Suppressor macrophage (primary cell): ENCODE results near the gene POLD3.
A peak's percentile ranks its signal among the peaks of the same experiment; 100 is the strongest.

Source experiments
- DNase-seq, 4 experiments: peaks; one replicate each; pipeline ENCODE4 v3.0.0-alpha.2; 2020 to 2022

The POLD3 gene

DNA sequence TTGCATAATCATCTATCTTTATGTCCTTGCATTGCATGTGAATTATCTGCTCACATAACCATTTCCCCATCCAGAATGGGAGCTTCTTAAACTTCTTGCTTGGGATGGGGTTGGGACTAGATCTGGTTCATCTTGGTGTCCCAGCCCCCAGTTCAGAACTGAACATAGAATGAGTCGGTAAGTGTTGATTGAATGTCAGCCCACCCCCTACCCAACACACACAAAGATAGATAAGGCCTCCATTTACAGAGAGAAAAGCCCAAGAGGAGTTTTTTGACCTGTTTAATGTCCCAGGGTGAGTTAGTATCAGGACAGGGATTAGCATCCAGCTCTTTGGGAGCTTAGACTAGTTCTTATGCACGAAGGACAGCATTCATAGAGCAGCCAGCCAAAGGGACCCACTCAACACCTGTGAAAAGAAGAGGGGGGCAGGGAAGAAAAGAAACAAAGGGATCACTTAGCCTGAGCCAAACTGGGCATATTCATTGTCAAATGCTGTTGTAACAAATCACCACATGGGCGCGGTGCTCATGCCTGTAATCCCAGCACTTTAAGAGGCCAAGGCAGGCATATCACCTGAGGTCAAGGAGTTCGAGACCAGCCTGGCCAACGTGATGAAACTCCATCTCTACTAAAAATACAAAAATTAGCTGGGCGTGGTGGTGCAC, 81.4 kb downstream of the POLD3 start:
- peak in 1 of 4 experiments; percentile 16 for DNase-seq

DNA sequence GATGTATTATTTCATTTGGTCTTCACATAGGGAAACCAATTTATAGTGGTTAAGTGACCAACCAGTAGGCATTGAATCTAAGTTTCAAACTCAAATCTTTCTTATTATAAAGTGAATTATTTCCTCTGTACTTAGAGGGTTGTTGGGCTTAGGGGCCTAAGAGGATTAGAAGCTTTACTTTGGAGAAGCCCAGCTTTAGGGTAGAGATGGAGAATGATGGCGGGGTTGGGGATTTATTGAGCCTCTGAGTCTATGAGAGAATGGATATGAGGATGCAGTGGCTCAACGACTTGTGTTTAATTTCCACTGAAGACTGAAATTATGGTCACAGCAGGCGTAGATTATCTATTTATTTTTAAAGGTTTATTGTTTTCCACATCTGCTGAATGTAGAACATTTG, 83.4 kb downstream of the POLD3 start:
- DNase-seq = no peak

DNA sequence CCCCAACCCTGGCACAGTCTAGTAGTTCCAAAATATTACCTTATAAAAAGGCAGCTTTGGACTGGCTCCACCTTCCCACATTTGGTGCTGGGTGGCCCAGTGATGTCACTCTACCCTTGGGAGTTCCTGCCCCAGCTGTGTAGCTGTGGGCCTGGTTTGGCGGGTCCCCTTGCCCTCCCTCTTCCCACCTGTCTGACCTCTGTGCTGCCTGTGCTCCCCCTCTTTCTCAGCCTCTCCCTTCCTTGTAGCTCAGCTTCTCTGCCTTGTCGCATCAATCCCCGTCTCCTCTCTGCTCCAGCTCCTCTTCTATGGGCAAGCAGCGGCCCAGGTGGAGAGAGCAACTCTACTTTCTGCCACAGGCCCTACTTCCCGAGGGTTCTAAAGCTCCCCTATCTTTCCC, 84.2 kb downstream of the POLD3 start:
- DNase-seq = no peak

GRCh38 chr11:74677131-74677530, 84.7 kb downstream of the POLD3 start:
- DNase-seq = no peak

GRCh38 chr11:74678041-74678440, 85.7 kb downstream of the POLD3 start:
- no peak for DNase-seq

DNA sequence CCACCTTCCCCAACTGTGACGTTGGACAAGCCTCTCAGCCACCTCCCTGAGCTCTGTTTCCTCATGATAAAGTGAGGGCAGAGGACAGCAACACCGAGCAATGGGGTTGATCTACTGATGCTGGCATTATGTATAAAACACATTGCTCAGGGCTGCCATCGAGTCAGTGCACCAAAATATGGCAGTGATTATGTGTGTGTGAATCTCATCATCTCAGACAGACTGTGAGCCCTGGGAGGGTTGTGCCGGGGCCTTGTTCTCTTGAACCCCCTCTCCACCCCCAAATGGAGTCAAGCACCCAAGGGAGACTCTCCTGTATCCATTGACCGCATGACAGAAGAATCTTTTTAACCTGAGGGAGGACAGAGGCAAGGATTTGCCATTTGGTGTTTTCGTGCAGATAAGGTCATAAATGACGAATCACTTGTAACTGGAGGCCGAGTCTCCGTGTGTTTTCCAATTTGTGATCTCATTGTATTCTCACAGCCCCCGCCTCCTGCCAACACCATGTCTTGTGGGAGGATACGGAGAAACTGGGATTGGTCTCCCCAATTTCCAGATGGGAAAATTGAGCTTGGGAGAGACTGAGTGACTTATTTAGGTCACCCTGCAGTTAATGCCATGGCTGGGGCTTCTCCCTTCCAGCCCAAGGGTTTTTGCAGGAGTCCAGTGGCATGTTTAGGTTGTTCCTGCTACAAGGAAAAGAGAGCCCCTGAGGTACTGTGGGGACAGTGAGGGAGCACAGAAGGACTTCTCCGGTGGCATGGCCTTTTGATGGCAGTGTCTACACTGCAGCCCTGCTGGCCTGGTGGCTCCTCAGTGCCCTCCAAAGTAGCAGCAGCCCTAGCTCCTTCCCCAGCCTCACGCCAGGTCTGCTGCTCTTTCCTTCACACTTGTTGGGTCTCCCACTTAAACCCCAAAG, 86.5 kb downstream of the POLD3 start:
- DNase-seq = no peak

- DNase-seq = no peak
Measured at GRCh38 chr11:74679513-74679865, 87.1 kb downstream of the POLD3 start.

- DNase-seq = no peak
Measured at GRCh38 chr11:74680035-74680671, 87.8 kb downstream of the POLD3 start.

DNA sequence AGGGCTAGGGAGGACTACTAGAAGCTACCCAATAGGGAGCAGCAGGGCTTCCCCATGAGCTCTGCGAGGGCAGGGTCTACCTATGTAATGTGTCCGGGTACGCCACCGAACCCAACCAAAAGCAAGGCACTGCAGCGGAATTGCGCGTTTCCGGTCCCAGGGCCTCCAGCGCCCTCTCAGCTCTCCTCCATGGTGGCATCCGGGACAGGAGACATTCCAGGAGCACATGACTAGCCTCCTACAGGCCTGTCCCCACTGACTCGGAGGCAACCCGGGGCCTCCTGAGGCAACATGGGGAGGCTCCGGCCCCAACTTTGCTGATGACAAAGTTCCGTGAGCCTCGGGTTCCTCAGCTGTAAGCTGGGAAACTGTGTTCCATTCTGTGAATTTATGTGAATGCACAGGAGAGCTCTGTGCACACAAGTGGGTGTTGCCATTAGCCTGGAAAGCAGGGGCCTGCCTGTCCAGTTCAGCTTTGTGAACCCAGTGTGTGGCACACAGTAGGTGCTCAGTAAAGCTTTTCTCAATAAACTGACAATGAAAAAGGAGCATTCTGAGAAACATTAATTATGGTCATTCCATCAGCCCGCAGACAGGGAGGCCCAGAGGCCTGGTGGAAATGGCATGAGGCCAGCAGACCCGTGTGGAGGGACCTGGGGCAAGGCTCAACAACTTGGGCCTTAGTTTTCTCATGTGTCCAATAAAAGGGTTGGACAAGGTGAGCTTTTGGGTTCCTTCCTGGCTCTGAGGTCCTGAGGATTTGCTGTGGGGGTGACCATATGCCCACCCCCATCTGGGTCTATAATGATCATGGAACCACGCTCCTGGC, 88.5 kb downstream of the POLD3 start:
- DNase-seq = no peak

DNA sequence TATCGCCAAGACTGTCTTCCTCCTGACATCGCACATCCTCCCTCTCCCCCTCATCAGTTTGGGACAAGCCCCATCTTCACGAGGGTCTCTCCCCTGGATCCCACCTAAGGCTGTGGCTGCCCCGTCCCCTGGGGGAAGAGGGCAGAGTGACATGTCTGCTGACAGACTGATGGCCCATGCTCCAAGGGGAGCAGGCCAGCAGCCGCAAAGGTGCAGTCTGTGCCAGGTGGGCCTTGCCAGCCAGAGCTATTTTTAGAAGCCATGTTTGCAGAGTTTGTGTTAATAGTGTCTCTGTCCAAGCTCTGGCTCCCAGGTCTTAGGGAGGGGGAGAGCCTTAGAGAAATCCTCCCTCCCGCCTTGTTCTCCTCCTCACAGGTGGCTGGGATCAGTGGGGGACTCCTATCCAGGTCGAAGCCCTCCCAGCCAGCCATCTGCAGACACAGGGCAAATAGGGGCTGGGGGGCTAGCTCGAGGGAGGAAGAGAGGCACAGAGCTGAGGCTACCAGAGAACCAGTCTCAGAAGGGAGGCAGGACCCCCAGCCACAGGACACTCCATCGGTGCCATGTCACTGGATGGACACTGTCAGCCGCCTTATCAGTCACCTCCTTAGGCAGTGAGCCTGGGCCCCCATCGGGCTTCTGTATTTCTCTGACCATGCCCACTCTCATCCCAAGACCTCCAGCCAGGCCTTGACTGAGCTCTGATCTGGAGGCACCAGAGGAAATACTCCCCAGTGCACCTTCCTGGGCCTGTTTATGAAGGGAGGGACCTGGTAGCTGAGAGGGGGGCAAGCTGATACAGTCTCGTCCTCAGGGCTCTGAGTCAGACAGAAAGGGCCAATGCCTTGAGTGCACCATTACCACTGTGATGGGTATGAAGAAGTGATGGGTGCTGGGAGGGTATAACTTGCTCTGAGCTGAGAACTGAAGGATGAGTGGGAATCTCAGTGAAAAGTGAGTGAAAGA, 89.6 kb downstream of the POLD3 start:
- no peak for DNase-seq

DNA sequence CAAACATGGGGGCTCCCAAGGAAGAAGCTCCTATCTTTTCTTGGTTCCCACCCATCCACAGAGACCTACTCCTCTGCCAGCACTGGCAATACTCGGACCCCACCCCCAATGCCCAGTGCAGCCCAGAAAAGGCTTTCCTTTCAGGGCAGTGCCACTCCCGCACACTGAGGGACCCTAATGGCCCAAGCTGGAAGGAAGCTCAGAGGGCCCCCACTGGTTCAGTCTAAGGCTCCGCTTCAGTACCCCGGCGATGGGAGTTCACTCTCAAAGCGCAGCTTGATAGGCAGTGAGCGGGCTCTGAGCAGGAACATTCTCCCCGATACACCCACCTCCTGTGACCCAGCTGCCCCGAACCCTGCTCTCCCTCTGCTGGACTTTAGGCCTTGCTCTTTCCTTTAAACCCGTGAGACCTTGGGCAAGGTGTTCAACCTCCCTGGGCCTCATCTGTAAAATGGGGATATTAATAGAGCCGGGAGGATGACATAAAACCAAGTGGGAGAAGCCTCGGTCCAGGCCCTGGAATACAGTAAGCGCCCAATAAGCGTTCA, 90.4 kb downstream of the POLD3 start:
- no peak for DNase-seq

DNA sequence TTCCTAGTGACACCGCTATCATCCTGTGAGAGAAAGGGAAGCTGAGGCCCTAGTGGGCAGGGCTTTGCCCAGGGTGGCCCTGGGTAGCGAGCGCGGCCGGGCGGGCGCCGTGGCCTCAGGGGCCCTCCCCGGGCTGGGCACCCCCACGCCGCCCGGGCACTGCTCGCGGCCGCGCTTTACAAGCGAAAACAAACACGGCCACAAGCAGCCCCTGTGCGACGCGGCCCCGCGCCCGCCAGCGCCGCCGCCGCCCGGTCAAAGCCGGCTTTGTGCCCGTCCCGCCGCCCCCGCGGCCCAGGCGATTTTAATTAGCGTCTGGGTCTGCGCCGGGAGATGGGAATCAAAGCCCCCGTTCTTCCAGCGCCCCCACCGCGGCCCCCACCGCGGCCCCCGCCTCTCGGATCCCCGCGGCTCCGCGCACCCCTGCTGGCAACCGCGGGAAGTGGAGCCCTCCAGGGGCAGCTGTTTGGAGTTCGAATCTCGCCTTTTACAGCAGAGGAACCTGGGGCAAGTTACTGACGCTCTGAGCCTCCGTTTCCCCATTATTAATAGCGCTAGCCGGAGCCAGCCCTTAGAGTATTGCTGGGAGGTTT, 91.0 kb downstream of the POLD3 start:
- DNase-seq = peak in 3 of 4 experiments; percentile 16 to 55 (median 40)

- DNase-seq = no peak
Measured at GRCh38 chr11:74683941-74684481, 91.6 kb downstream of the POLD3 start.

GRCh38 chr11:74684661-74685060, 92.3 kb downstream of the POLD3 start:
- DNase-seq = no peak

DNA sequence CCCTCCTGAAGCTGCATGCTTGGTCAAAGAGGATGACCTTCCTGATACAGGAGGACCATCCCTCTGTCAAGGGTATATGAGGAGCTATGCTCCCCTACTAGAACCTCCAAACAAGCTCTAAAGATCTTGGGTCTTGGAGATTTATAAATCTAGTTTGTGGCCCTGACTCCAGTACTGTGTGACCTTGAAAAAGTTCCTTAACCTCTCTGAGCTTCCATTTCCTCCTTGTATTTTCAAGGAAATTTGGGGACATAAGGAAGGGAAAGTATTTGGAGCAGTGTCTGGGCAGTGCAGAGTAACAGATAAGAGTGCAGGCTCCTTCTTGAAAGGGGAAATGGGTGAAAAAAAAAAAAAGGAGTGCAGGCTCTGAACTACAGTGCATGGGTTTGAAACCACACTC, 93.0 kb downstream of the POLD3 start:
- peak in 2 of 4 experiments; percentile 11 to 30 for DNase-seq

DNA sequence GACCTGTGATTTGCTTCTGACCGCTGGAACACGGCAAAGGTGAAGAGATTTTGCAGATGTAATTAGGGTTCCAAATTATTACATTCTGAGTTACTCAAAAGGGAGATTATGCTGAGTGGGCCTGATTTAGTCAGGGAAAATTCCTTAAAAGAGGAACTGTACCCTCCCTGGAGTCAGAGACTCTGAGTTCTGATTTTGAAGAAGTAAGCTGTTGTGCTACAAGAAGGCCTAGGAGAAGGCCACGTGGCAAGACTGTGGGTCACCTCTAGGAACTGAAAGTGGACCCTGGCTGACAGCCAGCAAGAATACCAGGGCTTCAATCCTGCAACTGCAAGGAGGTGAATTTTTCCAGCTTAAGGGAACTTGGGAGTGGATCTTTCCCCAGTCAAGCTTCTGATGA, 93.5 kb downstream of the POLD3 start:
- peak; percentile 88 to 97 (median 94) for DNase-seq

GRCh38 chr11:74686792-74687191, 94.4 kb downstream of the POLD3 start:
- peak; percentile 52 to 77 (median 76) for DNase-seq

GRCh38 chr11:74687237-74688023, 95.0 kb downstream of the POLD3 start:
- peak; percentile 37 to 76 (median 66) for DNase-seq

GRCh38 chr11:74689666-74690065, 97.3 kb downstream of the POLD3 start:
- no peak for DNase-seq
